ENCODE measurements around the gene RNF227.

Gene RNF227

GRCh38 chr17:7883781-7884386 is 32.2 kb downstream of the RNF227 start:
- POLR2A ChIA-PET: interaction anchor here (0.7 kb wide), 1 partner anchor 39 kb away, joined by 4 read pairs; no protein-coding TSS in a partner anchor
- CTCF ChIA-PET: interaction anchor here (1.3 kb wide), 1 partner anchor 11 kb away, joined by 4 read pairs; no protein-coding TSS in a partner anchor
- peak; percentile 55 for DNase-seq (ENCODE audit: extremely low spot score)
- TF ChIP-seq CTCF (IDR thresholded peaks at IDR 0.05; ENCODE audit: control extremely low read depth, extremely low read depth, low read depth, missing control alignments): no peak

GRCh38 chr17:7882629-7883028 is 33.5 kb downstream of the RNF227 start:
- no peak for DNase-seq (ENCODE audit: extremely low spot score)
- no peak for TF ChIP-seq CTCF (IDR thresholded peaks at IDR 0.05; ENCODE audit: control extremely low read depth, extremely low read depth, low read depth, missing control alignments)
- ChIA-PET POLR2A (no interaction called here), CTCF (interaction anchor here (0.7 to 1.3 kb wide), 5 partner anchors 12 to 139 kb away, joined by 3 to 4 read pairs (median 3); no protein-coding TSS in a partner anchor)

- CTCF ChIA-PET: no interaction called here
- POLR2A ChIA-PET: no interaction called here
- no peak for TF ChIP-seq CTCF (IDR thresholded peaks at IDR 0.05; ENCODE audit: control extremely low read depth, extremely low read depth, low read depth, missing control alignments)
- DNase-seq (ENCODE audit: extremely low spot score): no peak
Observed at GRCh38 chr17:7882068-7882467, 34.0 kb downstream of the RNF227 start.

- TF ChIP-seq CTCF (IDR thresholded peaks at IDR 0.05; ENCODE audit: control extremely low read depth, extremely low read depth, low read depth, missing control alignments): no peak
- ChIA-PET POLR2A (no interaction called here), CTCF (no interaction called here)
- no peak for DNase-seq (ENCODE audit: extremely low spot score)
Observed at GRCh38 chr17:7881276-7882054, 34.6 kb downstream of the RNF227 start.

GRCh38 chr17:7880076-7880868 is 35.8 kb downstream of the RNF227 start:
- ChIA-PET POLR2A (no interaction called here), CTCF (no interaction called here)
- no peak for DNase-seq (ENCODE audit: extremely low spot score)
- no peak for TF ChIP-seq CTCF (IDR thresholded peaks at IDR 0.05; ENCODE audit: control extremely low read depth, extremely low read depth, low read depth, missing control alignments)

- POLR2A ChIA-PET: no interaction called here
- DNase-seq (ENCODE audit: extremely low spot score): no peak
- no peak for TF ChIP-seq CTCF (IDR thresholded peaks at IDR 0.05; ENCODE audit: control extremely low read depth, extremely low read depth, low read depth, missing control alignments)
- CTCF ChIA-PET: interaction anchor here (1.2 to 1.6 kb wide), 2 partner anchors 13 to 17 kb away, joined by 3 to 4 read pairs; no protein-coding TSS in a partner anchor
Observed at GRCh38 chr17:7878234-7878633, 37.9 kb downstream of the RNF227 start.

All from GM10248 (cell line).